AG10803 (cell line): ENCODE data around the gene GNB3.

Experiments
- DNase-seq: peaks from one replicate; pipeline ENCODE4 v3.0.0; 2010; ENCODE audit warnings: low read depth
- H3K4me3 ChIP-seq: 2 replicates; pipeline ENCODE4 v1.5.1; 2011; ENCODE audit warnings: mild to moderate bottlenecking, low read length, control low read depth
- CTCF ChIP-seq: conservative IDR thresholded peaks from 2 replicates; pipeline ENCODE4 v1.5.1; 2011; ENCODE audit warnings: mild to moderate bottlenecking, low read length, control low read depth, inconsistent platforms

GNB3 gene

GRCh38 chr12:6827437-6827911 lies 13.3 kb upstream of the GNB3 start:
- no peak for TF ChIP-seq CTCF
- H3K4me3 ChIP-seq, result peak overlapping the region; percentile 21; the same call in 1 of the 2 replicates
- peak; percentile 71 for DNase-seq

GRCh38 chr12:6827982-6828780 lies 12.5 kb upstream of the GNB3 start, which contains the start of gene P3H3:
Gene P3H3 (plus strand): TSS chr12:6828407. CDS start chr12:6828441, 34 bp downstream.
- TF ChIP-seq CTCF, result no peak
- DNase-seq, result peak; percentile 24
- peak within 1 kb of the TSS; percentile 86 for H3K4me3 ChIP-seq

GRCh38 chr12:6828781-6829535 lies 11.8 kb upstream of the GNB3 start:
- peak overlapping the region; percentile 86 for H3K4me3 ChIP-seq
- peak; percentile 56 for DNase-seq
- no peak for TF ChIP-seq CTCF

- no peak for DNase-seq
- peak overlapping the region; percentile 86 for H3K4me3 ChIP-seq
Observed at GRCh38 chr12:6829536-6830220, 11.0 kb upstream of the GNB3 start.

GRCh38 chr12:6830286-6830890 lies 10.3 kb upstream of the GNB3 start:
- TF ChIP-seq CTCF, result no peak
- peak overlapping the region; percentile 86 for H3K4me3 ChIP-seq
- DNase-seq, result no peak

More at GRCh38 chr12:6829536-6830220, 11.0 kb upstream of the GNB3 start:
- TF ChIP-seq CTCF, result peak; percentile 50

- no peak for DNase-seq
- H3K4me3 ChIP-seq, result no peak overlapping the region
- no peak for TF ChIP-seq CTCF
Observed at GRCh38 chr12:6830999-6831398, 9.7 kb upstream of the GNB3 start.
